ENCODE data around the gene KMT2C.

DNA sequence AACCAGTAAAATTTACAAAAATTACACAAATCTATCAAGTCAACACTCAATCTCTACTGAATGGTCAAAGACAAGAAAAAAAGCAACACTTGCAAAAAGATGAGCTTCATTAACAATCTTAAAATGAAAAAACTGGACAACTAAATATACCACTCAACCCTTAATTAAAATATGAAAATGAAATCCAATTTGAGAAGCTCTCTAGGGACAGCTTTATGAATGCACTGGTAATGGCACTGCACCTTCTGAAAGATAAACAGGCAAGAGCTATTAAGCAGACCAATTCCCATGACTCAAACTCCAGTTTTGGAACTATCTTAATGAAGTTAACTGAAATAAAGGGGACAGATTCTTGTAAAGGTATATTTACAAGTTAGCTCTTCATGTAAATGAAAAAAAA is 274.6 kb downstream of the KMT2C start:
- TF ChIP-seq, protein P1, sequence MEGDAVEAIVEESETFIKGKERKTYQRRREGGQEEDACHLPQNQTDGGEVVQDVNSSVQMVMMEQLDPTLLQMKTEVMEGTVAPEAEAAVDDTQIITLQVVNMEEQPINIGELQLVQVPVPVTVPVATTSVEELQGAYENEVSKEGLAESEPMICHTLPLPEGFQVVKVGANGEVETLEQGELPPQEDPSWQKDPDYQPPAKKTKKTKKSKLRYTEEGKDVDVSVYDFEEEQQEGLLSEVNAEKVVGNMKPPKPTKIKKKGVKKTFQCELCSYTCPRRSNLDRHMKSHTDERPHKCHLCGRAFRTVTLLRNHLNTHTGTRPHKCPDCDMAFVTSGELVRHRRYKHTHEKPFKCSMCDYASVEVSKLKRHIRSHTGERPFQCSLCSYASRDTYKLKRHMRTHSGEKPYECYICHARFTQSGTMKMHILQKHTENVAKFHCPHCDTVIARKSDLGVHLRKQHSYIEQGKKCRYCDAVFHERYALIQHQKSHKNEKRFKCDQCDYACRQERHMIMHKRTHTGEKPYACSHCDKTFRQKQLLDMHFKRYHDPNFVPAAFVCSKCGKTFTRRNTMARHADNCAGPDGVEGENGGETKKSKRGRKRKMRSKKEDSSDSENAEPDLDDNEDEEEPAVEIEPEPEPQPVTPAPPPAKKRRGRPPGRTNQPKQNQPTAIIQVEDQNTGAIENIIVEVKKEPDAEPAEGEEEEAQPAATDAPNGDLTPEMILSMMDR (IDR thresholded peaks at IDR 0.05): no peak
- TF ChIP-seq POLR2A (IDR thresholded peaks at IDR 0.05): no peak

Measured in Peyer's patch (tissue), 4 donors.